ENCODE results near the gene RAC2.

RAC2 gene

DNA sequence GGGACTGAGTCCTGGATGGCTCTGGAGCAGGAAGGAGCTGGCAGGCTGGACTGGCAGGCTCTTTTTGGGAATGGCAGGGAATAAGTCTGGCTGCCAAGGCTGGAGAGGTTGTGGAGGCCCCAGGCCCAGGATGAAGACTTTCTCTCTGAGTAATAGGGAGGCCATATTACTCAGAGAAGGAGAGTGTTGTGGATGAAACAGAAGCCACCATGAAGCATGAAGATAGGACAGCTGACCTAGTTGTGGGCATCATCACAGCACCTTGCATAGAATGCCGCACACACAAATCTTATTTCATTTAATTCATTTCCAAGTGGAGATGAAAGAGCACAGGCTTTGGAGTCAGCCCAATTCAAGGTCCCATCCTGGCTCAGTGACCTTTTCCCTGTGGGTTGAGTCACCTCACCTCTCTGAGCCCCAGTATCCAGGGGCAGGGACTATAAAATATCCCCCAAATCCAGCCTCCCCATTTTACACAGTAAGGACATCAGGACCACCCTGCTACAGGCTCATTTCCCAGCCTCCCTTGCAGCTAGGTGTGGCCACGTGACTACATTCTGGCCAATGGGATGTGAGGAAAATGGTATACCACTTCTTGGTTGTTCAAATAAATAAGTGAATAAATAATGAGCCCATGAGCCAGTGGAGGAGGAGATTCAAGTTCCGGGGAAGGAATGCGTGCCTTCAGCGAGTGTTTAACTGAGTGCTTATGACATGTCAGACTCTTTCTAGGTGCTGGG is 47.7 kb upstream of the RAC2 start:
- H3K9ac ChIP-seq (ENCODE audit: low read length): no peak overlapping the region
- no peak overlapping the region for H2AFZ ChIP-seq (ENCODE audit: low read length)
- no peak overlapping the region for H3K4me3 ChIP-seq (ENCODE audit: low read depth, low read length, poor library complexity, severe bottlenecking)
- TF ChIP-seq, protein P1, sequence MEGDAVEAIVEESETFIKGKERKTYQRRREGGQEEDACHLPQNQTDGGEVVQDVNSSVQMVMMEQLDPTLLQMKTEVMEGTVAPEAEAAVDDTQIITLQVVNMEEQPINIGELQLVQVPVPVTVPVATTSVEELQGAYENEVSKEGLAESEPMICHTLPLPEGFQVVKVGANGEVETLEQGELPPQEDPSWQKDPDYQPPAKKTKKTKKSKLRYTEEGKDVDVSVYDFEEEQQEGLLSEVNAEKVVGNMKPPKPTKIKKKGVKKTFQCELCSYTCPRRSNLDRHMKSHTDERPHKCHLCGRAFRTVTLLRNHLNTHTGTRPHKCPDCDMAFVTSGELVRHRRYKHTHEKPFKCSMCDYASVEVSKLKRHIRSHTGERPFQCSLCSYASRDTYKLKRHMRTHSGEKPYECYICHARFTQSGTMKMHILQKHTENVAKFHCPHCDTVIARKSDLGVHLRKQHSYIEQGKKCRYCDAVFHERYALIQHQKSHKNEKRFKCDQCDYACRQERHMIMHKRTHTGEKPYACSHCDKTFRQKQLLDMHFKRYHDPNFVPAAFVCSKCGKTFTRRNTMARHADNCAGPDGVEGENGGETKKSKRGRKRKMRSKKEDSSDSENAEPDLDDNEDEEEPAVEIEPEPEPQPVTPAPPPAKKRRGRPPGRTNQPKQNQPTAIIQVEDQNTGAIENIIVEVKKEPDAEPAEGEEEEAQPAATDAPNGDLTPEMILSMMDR (IDR thresholded peaks at IDR 0.05; ENCODE audit: low read length): no peak
- no peak for TF ChIP-seq EZH2 (IDR thresholded peaks at IDR 0.05; ENCODE audit: borderline replicate concordance, low read length)
- no peaks in the 10 kb centered on the region; the same call in 1 of the 2 replicates for H3K36me3 ChIP-seq (ENCODE audit: insufficient read depth, low read length)
- peaks cover 12% of the 10 kb centered on the region for H3K4me1 ChIP-seq (ENCODE audit: insufficient read depth, low read length, severe bottlenecking)
- H3K79me2 ChIP-seq (ENCODE audit: insufficient read depth, low read length): no peaks in the 10 kb centered on the region
- H3K27me3 ChIP-seq (ENCODE audit: insufficient read depth, low read length): peaks cover 4% of the 10 kb centered on the region; the same call in 1 of the 2 replicates
- H3K9me3 ChIP-seq (ENCODE audit: low read length): no peaks in the 10 kb centered on the region
- no peaks in the 10 kb centered on the region for H3K9me2 ChIP-seq (ENCODE audit: low read depth, low read length)
- H3K27ac ChIP-seq (ENCODE audit: low read depth, low read length, poor library complexity, severe bottlenecking): no peak overlapping the region
- H3F3A ChIP-seq (ENCODE audit: insufficient read depth, low read length): no peaks in the 10 kb centered on the region
- H4K20me1 ChIP-seq (ENCODE audit: insufficient read depth, low read length): no peaks in the 10 kb centered on the region
- H3K4me2 ChIP-seq (ENCODE audit: low read length): no peak overlapping the region

DNA sequence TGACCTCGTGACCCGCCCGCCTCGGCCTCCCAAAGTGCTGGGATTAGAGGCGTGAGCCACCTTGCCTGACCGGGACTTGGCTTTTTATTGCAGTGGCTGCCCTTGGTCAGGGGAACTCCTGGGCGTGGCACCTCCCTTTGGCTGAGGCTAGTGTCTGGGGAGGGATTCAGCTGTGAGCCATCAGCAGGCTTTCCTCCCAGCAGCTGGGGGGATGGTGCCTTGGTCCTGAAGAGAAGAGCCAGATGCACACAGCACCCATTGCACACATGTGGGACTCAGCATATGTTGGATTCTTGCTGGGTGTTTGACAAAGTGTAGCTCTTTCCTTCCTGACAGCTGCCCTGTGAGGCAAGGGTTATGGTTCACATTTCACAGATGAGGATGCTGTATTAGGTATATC is 46.7 kb upstream of the RAC2 start:
- Histone ChIP-seq H3K27me3 (ENCODE audit: insufficient read depth, low read length) (peaks cover 4% of the 10 kb centered on the region; the same call in 1 of the 2 replicates), H3F3A (ENCODE audit: insufficient read depth, low read length) (no peaks in the 10 kb centered on the region), H3K4me1 (ENCODE audit: insufficient read depth, low read length, severe bottlenecking) (peaks cover 8% of the 10 kb centered on the region), H3K4me2 (ENCODE audit: low read length) (no peak overlapping the region), H3K79me2 (ENCODE audit: insufficient read depth, low read length) (no peaks in the 10 kb centered on the region), H4K20me1 (ENCODE audit: insufficient read depth, low read length) (no peaks in the 10 kb centered on the region), H3K4me3 (ENCODE audit: low read depth, low read length, poor library complexity, severe bottlenecking) (no peak overlapping the region), H3K9me3 (ENCODE audit: low read length) (no peaks in the 10 kb centered on the region), H3K27ac (ENCODE audit: low read depth, low read length, poor library complexity, severe bottlenecking) (no peak overlapping the region), H3K36me3 (ENCODE audit: insufficient read depth, low read length) (no peaks in the 10 kb centered on the region; the same call in 1 of the 2 replicates), H3K9me2 (ENCODE audit: low read depth, low read length) (no peaks in the 10 kb centered on the region), H3K9ac (ENCODE audit: low read length) (no peak overlapping the region), H2AFZ (ENCODE audit: low read length) (no peak overlapping the region)
- TF ChIP-seq EZH2 (IDR thresholded peaks at IDR 0.05; ENCODE audit: borderline replicate concordance, low read length): no peak
- TF ChIP-seq, protein P1 (IDR thresholded peaks at IDR 0.05; ENCODE audit: low read length): no peak

DNA sequence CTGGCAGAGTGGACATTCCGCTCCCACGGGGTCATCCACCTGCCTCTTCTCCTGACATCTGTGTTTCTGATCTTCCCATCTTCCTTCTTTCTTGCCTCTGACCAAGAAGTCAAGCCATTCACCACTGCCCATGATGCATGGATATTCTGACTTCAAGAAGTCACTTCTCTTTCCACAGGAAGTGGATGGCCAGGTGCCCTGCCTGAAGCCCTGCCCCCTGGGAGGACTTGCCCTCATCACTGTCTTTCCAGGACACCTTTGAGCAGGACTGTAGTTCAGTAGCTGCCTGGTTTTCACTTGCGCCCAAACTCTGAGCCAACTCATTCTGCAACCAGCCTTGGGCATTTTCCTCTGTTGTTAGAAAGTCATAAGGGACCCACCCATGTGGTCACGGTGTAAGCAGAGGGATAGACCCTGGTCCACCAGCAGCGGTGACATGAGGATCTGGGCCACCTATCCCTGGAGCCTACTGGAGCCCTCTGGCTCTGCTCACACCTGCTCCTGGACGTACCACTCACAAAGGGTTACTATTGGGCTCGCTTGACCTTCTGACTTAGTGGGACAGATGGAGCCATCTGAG is 45.2 kb upstream of the RAC2 start:
- H4K20me1 ChIP-seq (ENCODE audit: insufficient read depth, low read length): no peaks in the 10 kb centered on the region
- H3F3A ChIP-seq (ENCODE audit: insufficient read depth, low read length): no peaks in the 10 kb centered on the region
- peaks cover 4% of the 10 kb centered on the region; the same call in 1 of the 2 replicates for H3K27me3 ChIP-seq (ENCODE audit: insufficient read depth, low read length)
- no peaks in the 10 kb centered on the region for H3K9me2 ChIP-seq (ENCODE audit: low read depth, low read length)
- no peaks in the 10 kb centered on the region for H3K9me3 ChIP-seq (ENCODE audit: low read length)
- peaks cover 8% of the 10 kb centered on the region for H3K4me1 ChIP-seq (ENCODE audit: insufficient read depth, low read length, severe bottlenecking)
- TF ChIP-seq EZH2 (IDR thresholded peaks at IDR 0.05; ENCODE audit: borderline replicate concordance, low read length): no peak
- H3K4me3 ChIP-seq (ENCODE audit: low read depth, low read length, poor library complexity, severe bottlenecking): no peak overlapping the region
- H3K9ac ChIP-seq (ENCODE audit: low read length): no peak overlapping the region
- H3K36me3 ChIP-seq (ENCODE audit: insufficient read depth, low read length): no peaks in the 10 kb centered on the region; the same call in 1 of the 2 replicates
- no peaks in the 10 kb centered on the region for H3K79me2 ChIP-seq (ENCODE audit: insufficient read depth, low read length)
- H2AFZ ChIP-seq (ENCODE audit: low read length): no peak overlapping the region
- H3K4me2 ChIP-seq (ENCODE audit: low read length): no peak overlapping the region
- no peak overlapping the region for H3K27ac ChIP-seq (ENCODE audit: low read depth, low read length, poor library complexity, severe bottlenecking)
